K562 (cell line): ENCODE results near the gene ATRIP.

Experiments
- CREM ChIP-seq: IDR thresholded peaks from 2 replicates; pipeline ENCODE4 v1.6.1; 2014; ENCODE audit warnings: antibody characterized with exemption, low read depth
- POLR2A ChIP-seq: fragments of 450-650 bp; conservative IDR thresholded peaks from 2 replicates; pipeline ENCODE4 v1.6.1; 2016
- RAD21 ChIP-seq, 2 experiments: fragments of 250-450 bp in 1 of 2; fragments of 450-650 bp in 1 of 2; sonication (Bioruptor Pico) in 1 of 2; formaldehyde crosslinking in 1 of 2; IDR thresholded peaks in 1 of 2; conservative IDR thresholded peaks in 1 of 2; 2 replicates each; pipeline versions ENCODE4 v1.4.0 to v1.8.0; 2020 to 2022; ENCODE audit warnings: mild to moderate bottlenecking in 2 of 2, moderate library complexity in 1 of 2
- RBM22 ChIP-seq: fragments of 200-400 bp; formaldehyde crosslinking; IDR thresholded peaks from 2 replicates; pipeline ENCODE4 v1.6.1; 2018; ENCODE audit warnings: low read length, low read depth; ENCODE audit not compliant: poor library complexity, severe bottlenecking
- TAF1 ChIP-seq: IDR thresholded peaks from 2 replicates; pipeline ENCODE4 v1.6.1; 2011; ENCODE audit warnings: mild to moderate bottlenecking, low read length, moderate library complexity; ENCODE audit not compliant: insufficient read depth, control insufficient read depth, severe bottlenecking; ENCODE audit errors: extremely low read depth
- ZNF184 ChIP-seq: sonication (generic); formaldehyde crosslinking; IDR thresholded peaks from 2 replicates; pipeline ENCODE4 v1.5.0; 2020; ENCODE audit warnings: missing genetic modification reagents
- ZNF24 ChIP-seq: fragments of 450-650 bp; IDR thresholded peaks from 2 replicates; pipeline ENCODE4 v1.6.1; 2016
- TF ChIP-seq, protein P1 (sequence below), 3 experiments: fragments of 200-800 bp in 1 of 3; sonication (Bioruptor generic) in 1 of 3; sonication (generic) in 1 of 3; formaldehyde crosslinking in 1 of 3; IDR thresholded peaks; 2 replicates each; pipeline versions ENCODE4 v1.6.1 to v1.8.0; 2016 to 2022; ENCODE audit warnings: mild to moderate bottlenecking in 2 of 3, missing compliant biosample characterization in 2 of 3, missing genetic modification characterization in 2 of 3, missing genetic modification reagents in 1 of 3

DNA sequence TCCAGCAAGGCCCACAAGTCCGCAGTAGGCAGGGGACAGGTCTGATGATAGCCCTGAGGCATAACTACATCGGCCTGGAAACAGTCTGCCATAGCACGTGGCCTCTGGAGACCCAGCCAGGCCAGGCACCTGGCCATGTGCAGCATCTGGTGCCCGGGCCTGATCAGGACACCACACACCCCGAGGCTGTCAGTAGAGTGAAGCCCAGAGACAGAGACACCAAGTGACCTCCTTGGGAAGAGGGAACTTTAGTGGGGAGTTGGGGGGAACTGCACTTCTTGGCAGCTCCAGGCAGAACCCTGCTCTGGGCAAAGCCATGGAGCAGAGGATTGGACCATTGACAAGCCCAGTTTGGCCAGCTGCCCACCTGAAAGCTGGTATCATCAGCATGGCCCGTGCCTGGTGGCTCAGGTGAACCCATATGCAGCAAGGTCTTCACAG is 56.2 kb downstream of the ATRIP start:
- no peak for TF ChIP-seq ZNF24
- TF ChIP-seq, protein P1, sequence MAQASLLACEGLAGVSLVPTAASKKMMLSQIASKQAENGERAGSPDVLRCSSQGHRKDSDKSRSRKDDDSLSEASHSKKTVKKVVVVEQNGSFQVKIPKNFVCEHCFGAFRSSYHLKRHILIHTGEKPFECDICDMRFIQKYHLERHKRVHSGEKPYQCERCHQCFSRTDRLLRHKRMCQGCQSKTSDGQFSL (CRISPR knock-in tag; IDR thresholded peaks at IDR 0.05): no peak
- TF ChIP-seq, protein P1 (tag; IDR thresholded peaks at IDR 0.05): no peak
- TF ChIP-seq RAD21 (CRISPR knock-in tag; conservative IDR thresholded peaks at IDR 0.05 in 1 of 2, IDR thresholded peaks at IDR 0.05 in 1 of 2): no peak
- no peak for TF ChIP-seq ZNF184
- no peak for TF ChIP-seq TAF1
- no peak for TF ChIP-seq RBM22
- no peak for TF ChIP-seq CREM
- TF ChIP-seq POLR2A: no peak
